ENCODE data around the gene KRTAP9-9. TPM values are rescaled to one million over a fixed set of nuclear protein-coding genes. Genes with fewer than 3 reads are reported as not detected.

The KRTAP9-9 gene
- total RNA-seq, 1 experiment from 2014 or later = not detected

DNA sequence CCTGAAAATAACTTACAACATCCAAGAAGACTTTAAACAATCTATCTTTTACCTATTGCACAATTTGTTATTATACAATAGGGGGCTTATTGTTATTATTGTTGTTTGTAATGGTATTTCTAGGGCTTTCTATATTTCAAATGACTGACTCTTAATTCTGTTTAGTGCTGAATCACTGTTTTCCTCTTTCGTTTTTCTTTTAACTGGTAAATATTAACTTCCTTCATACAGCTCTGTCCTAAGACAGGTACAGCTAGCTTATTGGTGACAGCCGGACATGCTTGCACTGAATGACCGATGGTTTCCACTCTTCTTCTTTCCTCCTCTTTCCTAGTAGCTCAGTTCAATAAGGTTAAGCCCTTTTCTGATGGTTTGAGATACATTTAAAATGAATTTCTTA, 31.9 kb downstream of the KRTAP9-9 start:
- Mint-ChIP-seq H3K9me3 (no peaks in the 10 kb centered on the region), H3K27ac (no peak overlapping the region), H3K27me3 (ENCODE audit: low read depth) (no peaks in the 10 kb centered on the region), H3K36me3 (no peaks in the 10 kb centered on the region), H3K4me1 (peaks cover 20% of the 10 kb centered on the region), H3K4me3 (no peak overlapping the region)
- no peak for TF ChIP-seq FOXJ3 (CRISPR knock-in tag; IDR thresholded peaks at IDR 0.05; ENCODE audit: borderline replicate concordance)
- TF ChIP-seq, protein P1, sequence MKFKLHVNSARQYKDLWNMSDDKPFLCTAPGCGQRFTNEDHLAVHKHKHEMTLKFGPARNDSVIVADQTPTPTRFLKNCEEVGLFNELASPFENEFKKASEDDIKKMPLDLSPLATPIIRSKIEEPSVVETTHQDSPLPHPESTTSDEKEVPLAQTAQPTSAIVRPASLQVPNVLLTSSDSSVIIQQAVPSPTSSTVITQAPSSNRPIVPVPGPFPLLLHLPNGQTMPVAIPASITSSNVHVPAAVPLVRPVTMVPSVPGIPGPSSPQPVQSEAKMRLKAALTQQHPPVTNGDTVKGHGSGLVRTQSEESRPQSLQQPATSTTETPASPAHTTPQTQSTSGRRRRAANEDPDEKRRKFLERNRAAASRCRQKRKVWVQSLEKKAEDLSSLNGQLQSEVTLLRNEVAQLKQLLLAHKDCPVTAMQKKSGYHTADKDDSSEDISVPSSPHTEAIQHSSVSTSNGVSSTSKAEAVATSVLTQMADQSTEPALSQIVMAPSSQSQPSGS (CRISPR knock-in tag; IDR thresholded peaks at IDR 0.05; ENCODE audit: borderline replicate concordance, low read depth) = no peak
- no peak for TF ChIP-seq ZNF416 (CRISPR knock-in tag; IDR thresholded peaks at IDR 0.05)
- TF ChIP-seq FOXP1 (CRISPR knock-in tag; IDR thresholded peaks at IDR 0.05; ENCODE audit: borderline replicate concordance) = no peak
- no peak for TF ChIP-seq CREM (CRISPR knock-in tag; IDR thresholded peaks at IDR 0.05)
- TF ChIP-seq, protein P2, sequence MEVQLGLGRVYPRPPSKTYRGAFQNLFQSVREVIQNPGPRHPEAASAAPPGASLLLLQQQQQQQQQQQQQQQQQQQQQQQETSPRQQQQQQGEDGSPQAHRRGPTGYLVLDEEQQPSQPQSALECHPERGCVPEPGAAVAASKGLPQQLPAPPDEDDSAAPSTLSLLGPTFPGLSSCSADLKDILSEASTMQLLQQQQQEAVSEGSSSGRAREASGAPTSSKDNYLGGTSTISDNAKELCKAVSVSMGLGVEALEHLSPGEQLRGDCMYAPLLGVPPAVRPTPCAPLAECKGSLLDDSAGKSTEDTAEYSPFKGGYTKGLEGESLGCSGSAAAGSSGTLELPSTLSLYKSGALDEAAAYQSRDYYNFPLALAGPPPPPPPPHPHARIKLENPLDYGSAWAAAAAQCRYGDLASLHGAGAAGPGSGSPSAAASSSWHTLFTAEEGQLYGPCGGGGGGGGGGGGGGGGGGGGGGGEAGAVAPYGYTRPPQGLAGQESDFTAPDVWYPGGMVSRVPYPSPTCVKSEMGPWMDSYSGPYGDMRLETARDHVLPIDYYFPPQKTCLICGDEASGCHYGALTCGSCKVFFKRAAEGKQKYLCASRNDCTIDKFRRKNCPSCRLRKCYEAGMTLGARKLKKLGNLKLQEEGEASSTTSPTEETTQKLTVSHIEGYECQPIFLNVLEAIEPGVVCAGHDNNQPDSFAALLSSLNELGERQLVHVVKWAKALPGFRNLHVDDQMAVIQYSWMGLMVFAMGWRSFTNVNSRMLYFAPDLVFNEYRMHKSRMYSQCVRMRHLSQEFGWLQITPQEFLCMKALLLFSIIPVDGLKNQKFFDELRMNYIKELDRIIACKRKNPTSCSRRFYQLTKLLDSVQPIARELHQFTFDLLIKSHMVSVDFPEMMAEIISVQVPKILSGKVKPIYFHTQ (CRISPR knock-in tag; IDR thresholded peaks at IDR 0.05) = no peak
- no peak for TF ChIP-seq EMX1 (CRISPR knock-in tag; IDR thresholded peaks at IDR 0.05)
- ChIA-PET CTCF (no interaction called here), POLR2A (no interaction called here)
- ATAC-seq = no peak
- no peak for DNase-seq (ENCODE audit: low spot score)

DNA sequence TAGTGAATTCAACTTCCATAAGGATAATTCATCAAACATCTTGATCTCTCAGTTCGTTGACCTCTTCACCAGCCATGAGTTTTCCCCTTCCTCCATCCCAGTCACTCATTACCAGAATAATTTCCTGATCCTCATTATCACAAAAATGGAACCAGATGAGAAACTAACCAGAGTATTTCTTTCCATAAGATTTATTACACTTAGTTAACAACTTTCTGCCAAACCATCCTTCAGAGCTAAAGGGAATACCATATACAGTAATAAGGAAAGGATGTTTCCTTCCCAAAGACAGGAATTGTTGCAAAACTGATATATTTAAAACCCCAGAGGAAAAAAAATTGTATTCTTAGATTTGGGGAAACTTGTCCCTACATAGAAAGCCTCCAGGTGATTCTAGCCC, 38.8 kb downstream of the KRTAP9-9 start:
- Mint-ChIP-seq H3K27ac (no peak overlapping the region), H3K27me3 (ENCODE audit: low read depth) (no peaks in the 10 kb centered on the region; the same call in 1 of the 2 replicates), H3K4me1 (peaks cover 4% of the 10 kb centered on the region; the same call in 1 of the 2 replicates), H3K4me3 (no peak overlapping the region), H3K36me3 (no peaks in the 10 kb centered on the region), H3K9me3 (no peaks in the 10 kb centered on the region)
- CTCF ChIA-PET = no interaction called here
- POLR2A ChIA-PET = no interaction called here
- DNase-seq (ENCODE audit: low spot score) (no peak), ATAC-seq (no peak)
- TF ChIP-seq ZNF138 (CRISPR knock-in tag; conservative IDR thresholded peaks at IDR 0.05) = no peak
- TF ChIP-seq, protein P3, sequence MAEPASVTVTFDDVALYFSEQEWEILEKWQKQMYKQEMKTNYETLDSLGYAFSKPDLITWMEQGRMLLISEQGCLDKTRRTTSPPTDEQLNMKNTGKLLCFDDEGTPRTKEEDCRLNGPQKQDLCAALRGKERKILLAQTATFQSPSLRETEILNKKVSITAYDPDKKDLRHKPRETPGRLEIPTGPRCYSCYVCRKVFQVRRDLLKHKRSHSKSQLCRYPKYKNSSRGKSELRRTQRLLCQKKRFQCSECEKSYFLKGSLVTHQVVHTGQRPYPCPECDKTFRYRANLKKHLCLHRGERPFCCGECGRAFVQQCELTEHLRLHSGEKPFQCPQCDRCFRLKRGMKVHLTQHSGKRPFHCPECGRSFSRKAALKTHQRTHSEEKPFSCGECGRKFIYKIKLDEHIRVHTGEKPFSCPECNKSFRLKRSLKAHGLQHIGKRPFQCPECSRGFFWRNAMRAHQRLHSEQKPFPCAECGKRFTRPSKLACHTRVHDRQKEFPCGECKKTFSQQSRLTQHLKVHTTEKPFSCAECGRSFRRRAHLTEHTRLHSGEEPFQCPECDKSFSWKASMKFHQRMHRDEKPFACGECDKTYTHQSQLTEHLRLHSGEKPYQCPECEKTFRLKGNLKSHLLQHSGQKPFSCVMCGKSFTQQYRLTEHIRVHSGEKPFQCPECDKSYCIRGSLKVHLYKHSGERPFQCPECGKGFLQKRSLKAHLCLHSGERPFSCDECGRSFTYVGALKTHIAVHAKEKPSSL (CRISPR knock-in tag; conservative IDR thresholded peaks at IDR 0.05) = no peak
- TF ChIP-seq, protein P4, sequence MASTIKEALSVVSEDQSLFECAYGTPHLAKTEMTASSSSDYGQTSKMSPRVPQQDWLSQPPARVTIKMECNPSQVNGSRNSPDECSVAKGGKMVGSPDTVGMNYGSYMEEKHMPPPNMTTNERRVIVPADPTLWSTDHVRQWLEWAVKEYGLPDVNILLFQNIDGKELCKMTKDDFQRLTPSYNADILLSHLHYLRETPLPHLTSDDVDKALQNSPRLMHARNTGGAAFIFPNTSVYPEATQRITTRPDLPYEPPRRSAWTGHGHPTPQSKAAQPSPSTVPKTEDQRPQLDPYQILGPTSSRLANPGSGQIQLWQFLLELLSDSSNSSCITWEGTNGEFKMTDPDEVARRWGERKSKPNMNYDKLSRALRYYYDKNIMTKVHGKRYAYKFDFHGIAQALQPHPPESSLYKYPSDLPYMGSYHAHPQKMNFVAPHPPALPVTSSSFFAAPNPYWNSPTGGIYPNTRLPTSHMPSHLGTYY (CRISPR knock-in tag; IDR thresholded peaks at IDR 0.05) = no peak
- TF ChIP-seq EMX1 (CRISPR knock-in tag; IDR thresholded peaks at IDR 0.05) = no peak
- no peak for TF ChIP-seq NR2C2 (CRISPR knock-in tag; IDR thresholded peaks at IDR 0.05)
- TF ChIP-seq, protein P5, sequence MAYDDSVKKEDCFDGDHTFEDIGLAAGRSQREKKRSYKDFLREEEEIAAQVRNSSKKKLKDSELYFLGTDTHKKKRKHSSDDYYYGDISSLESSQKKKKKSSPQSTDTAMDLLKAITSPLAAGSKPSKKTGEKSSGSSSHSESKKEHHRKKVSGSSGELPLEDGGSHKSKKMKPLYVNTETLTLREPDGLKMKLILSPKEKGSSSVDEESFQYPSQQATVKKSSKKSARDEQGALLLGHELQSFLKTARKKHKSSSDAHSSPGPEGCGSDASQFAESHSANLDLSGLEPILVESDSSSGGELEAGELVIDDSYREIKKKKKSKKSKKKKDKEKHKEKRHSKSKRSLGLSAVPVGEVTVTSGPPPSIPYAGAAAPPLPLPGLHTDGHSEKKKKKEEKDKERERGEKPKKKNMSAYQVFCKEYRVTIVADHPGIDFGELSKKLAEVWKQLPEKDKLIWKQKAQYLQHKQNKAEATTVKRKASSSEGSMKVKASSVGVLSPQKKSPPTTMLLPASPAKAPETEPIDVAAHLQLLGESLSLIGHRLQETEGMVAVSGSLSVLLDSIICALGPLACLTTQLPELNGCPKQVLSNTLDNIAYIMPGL (CRISPR knock-in tag; IDR thresholded peaks at IDR 0.05) = no peak
- no peak for TF ChIP-seq NFYB (CRISPR knock-in tag; conservative IDR thresholded peaks at IDR 0.05; ENCODE audit: low read depth)
- no peak for TF ChIP-seq OVOL2 (CRISPR knock-in tag; IDR thresholded peaks at IDR 0.05; ENCODE audit: borderline replicate concordance)
- no peak for TF ChIP-seq CREB1 (CRISPR knock-in tag; IDR thresholded peaks at IDR 0.05)
- no peak for TF ChIP-seq FOXK1 (CRISPR knock-in tag; IDR thresholded peaks at IDR 0.05)
- TF ChIP-seq NFATC4 (CRISPR knock-in tag; IDR thresholded peaks at IDR 0.05) = no peak
- TF ChIP-seq ZNF396 (CRISPR knock-in tag; IDR thresholded peaks at IDR 0.05; ENCODE audit: borderline replicate concordance) = no peak
- TF ChIP-seq FOXP1 (CRISPR knock-in tag; IDR thresholded peaks at IDR 0.05; ENCODE audit: borderline replicate concordance) = no peak
- no peak for TF ChIP-seq GABPB1 (CRISPR knock-in tag; IDR thresholded peaks at IDR 0.05)
- no peak for TF ChIP-seq AFF4 (CRISPR knock-in tag; IDR thresholded peaks at IDR 0.05; ENCODE audit: borderline replicate concordance)

Data from WTC11 (cell line).